Measurements from ENCODE around the gene PDE12.

The PDE12 gene, protein sequence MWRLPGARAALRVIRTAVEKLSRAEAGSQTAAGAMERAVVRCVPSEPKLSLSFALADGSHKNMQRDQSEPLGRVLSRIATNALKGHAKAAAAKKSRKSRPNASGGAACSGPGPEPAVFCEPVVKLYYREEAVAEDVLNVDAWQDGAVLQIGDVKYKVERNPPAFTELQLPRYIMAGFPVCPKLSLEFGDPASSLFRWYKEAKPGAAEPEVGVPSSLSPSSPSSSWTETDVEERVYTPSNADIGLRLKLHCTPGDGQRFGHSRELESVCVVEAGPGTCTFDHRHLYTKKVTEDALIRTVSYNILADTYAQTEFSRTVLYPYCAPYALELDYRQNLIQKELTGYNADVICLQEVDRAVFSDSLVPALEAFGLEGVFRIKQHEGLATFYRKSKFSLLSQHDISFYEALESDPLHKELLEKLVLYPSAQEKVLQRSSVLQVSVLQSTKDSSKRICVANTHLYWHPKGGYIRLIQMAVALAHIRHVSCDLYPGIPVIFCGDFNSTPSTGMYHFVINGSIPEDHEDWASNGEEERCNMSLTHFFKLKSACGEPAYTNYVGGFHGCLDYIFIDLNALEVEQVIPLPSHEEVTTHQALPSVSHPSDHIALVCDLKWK

DNA sequence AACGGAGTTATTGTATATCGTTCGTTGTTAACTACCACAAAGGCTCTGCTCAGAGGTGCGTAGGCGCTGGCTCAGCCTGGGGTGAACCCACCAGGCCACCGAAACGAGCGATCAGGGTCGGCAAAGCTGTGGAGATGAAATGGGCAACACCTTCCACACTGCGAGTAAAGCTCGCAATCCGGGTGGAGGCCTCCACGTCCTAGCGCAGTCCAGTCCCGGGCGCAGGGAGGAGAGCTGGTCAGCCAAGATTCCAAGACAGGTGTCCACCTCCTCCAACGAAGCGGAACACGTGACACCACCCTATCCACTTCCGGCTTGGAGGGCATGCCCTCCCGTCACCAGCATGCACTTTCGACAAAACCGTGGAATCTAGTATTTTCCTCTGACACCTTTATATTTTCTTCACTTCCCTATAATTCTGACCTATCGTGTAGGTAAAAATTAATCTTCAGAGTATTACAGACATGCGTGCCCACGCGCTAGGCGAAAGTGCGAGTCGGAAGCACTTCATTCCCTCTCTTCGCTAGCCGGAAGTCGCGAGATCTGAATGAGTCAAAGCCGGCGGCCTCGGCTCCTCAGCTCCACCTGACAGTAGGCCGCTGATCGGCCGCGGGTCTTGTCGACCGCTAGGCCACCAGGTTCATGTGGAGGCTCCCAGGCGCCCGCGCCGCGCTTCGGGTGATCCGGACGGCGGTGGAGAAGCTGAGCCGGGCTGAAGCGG, at the start of gene PDE12:
PDE12 (plus strand) TSS at position 537 of the 721 bp plus-strand sequence; CDS start at position 643, 106 bp downstream.
- peak; percentile 84 for DNase-seq (ENCODE audit: low spot score)

DNA sequence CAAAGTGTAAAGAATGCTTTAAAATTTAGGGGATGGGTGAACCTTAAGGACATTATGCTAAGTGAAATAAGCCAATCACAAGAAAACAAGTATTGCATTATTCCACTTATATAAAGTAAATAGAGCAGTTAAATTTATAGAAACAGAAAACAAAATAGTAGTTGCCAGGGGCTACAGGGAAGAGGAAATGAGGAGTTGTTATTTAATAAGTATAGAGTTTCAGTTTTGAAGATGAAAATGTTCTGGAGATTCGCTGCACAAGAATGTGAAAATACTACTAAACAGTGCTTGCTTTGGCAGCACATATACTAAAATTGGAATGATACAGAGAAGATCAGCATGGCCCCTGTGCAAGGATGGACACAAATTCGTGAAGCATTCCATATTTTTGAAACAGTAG, 43.9 kb upstream of the PDE12 start:
- no peak for DNase-seq (ENCODE audit: low spot score)

DNA sequence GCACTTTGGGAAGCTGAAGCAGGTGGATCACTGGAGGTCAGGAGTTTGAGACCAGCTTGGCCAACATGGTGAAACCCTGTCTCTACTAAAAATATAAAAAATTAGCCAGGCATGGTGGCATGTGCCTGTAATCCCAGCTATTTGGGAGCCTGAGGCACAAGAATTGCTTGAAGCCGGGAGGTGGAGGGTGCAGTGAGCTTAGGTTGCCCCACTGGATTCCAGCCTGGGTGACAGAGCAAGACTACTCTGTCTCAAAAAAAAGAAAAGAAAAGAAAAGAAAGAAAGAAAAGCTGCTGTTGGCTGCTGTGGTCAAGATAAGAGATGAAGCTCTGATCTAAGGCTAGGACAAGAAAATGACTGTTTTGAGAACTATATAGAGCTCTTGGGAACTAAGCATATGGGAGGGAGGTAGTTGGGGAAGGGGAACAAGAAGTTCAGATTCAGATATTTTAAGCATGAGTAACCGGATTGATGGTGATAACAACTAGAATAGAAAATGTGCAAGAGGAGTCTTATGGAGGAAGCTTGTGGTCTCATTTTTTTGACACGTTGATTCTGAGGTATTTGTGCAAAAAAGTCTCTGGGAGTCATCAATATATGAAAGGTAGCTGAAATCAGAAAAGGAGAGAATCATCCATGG, 37.7 kb upstream of the PDE12 start:
- no peak for DNase-seq (ENCODE audit: low spot score)

DNA sequence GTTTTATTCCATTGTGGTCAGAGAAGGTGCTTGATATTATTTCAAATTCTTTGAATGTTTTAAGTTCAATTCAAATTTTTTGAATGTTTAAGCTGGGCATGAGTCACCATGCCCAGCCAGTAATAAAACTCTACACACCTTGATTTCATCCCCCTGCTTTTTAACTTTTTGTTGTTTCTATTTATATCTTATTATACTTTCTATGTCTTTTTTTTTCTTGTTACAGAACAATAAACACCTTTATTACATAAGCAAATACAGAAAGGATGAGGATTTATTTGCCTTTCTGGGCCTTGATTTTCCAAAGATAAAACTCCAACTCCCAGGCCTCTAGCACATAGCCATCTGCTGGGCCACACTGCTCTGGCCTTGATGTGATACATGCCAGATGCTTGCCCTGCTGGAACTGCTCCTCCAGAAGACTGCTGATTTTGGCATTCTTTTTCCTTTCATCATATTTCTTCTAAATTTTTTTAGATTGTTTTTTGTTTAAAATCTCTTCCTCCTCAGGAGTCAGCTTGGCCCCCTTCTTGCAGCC, 25.9 kb upstream of the PDE12 start:
- DNase-seq (ENCODE audit: low spot score): no peak

DNA sequence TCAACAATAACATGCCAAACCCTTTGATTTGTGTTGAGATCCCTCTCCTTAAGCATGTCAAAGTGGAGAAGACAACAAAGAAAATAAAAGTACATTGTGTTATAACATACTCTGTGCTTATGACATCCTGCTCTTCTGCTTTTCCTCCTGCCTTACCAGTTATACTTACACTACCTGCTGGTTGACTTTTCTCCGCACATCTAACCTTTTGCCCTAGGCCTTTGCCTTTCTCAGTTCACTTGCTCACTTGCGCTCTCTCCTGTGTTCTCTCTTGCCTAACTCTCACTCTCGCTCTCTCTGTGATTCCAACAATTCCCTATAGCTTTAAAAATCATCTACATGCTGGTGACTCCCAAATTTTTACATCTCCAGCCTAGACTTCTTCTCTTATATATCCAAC, 17.6 kb upstream of the PDE12 start:
- no peak for DNase-seq (ENCODE audit: low spot score)

DNA sequence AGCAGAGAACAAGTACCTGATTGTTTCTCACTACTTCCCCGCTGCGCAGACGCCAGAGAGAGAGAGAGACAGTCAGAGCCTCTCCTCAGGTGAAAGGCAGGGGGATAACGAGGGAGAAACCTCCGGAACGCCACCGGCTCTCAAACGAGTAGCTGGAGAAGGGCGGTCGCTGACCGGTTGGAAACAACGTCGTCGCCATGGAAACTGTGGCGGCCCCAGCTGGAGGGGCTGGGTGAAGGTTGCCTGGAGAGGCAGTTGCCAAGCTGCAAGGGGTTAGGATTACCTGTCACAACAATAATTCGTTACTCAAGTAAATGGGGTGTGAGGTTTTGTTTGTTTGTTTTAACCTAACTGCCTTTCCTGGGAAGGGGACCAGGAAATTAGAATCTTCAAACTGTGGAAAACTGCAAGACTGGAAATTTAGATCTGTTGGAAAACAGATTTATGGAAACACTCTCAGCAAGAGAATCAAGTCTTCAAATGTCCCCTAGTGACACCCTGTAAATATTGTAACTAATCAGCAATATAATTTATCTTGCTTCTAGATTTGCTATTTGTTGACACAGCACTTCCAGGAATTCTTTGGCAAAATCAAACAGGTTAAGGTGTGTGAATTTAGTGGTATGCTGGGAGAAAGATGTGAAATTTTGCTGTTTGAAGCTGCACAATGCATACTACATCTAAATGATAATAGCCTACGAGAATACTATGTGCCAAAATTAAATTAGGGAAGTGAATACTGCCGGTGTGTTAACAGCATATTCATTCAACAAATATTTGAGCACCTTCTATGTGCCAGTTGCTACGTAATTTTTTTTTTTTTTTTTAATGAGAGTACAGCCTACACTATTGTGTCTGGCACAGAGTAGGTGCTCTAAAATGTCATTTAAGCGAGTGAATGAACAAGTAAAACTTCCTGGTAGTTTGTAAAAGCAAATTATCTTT, 11.6 kb upstream of the PDE12 start, which contains the start of gene DNAH12:
DNAH12 (minus strand) TSS at position 164 of the 945 bp plus-strand sequence. CDS start 1,474 bp downstream, outside the sequence.
- no peak for DNase-seq (ENCODE audit: low spot score)

DNA sequence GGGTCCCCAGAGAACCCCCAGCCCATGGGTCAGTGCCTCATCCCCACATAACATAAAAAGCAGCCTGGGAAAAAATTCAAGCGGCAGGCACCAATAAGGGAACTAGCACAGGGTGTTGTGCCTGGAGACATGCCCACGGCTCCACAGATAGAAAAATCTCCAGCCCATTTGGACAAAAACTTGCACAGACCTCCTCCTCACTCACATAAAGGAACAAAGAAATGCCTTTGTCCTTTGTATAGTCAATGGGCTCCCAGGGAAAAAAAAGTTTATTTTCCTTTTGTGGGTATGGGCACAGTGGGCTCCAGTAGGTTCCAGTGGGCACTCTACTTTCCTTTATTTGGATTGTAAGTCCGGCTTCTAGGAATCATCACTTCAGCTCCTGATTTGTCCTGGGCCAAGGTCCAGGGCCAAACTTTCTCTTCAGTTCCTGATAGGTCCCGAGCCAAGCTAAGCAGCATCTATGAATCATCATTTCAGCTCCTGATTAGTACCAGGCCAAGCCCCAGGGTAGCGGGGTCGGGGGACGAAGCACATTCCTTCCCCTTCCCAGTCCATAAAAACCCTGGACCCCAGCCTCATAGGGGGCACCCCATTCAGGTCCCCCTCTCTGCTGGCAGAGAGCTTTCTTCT, 10.3 kb upstream of the PDE12 start:
- DNase-seq (ENCODE audit: low spot score): no peak

DNA sequence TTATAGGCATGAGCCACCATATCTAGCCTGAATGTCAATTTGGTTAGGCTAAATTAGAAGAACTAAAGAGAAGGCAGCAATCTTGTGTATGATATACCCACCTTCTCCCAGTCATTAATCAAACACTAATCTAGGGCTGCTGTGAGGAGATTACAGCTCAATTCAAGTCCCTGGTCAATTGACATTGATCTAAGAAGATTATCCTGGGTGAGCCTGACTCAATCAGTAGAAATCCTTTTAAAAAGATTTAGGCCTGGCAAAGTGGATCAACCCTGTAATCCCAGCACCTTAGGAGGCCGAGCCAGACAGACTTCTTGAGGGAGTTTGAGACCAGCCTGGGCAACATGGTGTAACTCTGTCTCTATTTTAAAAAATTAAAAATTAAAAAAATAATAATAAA, 9.5 kb upstream of the PDE12 start:
- no peak for DNase-seq (ENCODE audit: low spot score)

DNA sequence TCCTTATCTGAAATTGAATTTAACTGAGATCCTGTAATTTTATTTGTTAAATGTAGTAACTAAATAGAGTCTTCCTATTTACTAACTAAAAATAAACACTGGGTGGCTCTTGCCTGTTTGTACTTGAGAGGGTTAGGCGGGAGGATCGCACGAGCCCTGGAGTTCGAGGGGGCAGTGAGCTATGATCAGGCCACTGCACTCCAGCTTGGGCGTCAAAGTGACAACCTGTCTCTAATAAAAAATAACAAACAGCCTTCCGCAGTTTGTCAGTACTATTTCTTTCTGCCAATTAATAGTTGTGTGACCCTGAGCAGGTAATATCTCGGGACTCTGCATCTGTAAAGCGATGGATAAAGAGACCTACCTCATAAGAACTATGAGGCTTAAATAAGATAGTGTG, 768 bp upstream of the PDE12 start:
- DNase-seq (ENCODE audit: low spot score): no peak

DNA sequence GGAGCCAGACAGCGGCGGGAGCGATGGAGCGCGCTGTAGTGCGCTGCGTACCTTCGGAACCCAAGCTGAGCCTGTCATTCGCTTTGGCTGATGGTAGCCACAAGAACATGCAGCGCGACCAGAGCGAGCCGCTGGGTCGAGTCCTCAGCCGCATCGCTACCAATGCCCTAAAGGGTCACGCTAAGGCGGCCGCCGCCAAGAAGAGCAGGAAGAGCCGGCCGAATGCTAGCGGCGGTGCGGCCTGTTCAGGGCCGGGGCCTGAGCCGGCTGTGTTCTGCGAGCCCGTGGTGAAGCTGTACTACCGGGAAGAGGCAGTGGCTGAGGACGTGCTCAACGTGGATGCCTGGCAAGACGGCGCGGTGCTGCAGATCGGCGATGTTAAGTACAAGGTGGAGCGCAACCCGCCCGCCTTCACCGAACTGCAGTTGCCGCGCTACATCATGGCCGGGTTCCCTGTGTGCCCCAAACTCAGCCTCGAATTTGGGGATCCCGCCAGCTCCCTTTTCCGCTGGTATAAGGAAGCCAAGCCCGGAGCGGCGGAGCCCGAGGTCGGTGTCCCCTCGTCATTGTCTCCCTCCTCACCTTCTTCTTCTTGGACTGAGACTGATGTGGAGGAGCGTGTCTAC, 498 bp downstream of the PDE12 start:
- DNase-seq (ENCODE audit: low spot score): peak; percentile 19

DNA sequence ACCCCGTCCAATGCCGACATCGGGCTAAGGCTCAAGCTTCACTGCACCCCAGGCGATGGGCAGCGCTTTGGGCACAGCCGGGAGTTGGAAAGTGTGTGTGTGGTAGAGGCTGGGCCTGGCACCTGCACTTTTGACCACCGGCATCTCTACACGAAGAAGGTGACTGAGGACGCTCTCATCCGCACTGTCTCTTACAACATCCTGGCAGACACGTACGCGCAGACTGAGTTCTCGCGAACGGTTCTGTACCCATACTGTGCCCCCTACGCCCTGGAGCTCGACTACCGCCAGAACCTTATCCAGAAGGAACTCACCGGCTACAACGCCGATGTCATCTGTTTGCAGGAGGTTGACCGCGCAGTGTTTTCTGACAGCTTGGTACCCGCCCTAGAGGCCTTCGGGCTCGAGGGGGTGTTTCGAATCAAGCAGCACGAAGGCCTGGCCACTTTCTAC, 1.0 kb downstream of the PDE12 start:
- DNase-seq (ENCODE audit: low spot score): peak; percentile 30

DNA sequence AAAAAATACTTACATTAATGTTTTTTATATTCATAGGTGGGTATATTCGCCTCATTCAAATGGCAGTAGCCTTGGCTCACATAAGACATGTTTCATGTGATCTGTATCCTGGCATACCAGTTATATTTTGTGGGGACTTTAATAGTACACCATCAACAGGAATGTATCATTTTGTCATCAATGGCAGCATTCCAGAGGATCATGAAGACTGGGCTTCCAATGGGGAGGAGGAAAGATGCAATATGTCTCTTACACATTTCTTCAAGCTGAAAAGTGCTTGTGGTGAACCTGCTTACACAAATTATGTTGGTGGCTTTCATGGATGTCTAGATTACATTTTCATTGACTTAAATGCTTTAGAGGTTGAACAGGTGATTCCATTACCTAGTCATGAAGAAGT, 3.5 kb downstream of the PDE12 start:
- DNase-seq (ENCODE audit: low spot score): no peak

DNA sequence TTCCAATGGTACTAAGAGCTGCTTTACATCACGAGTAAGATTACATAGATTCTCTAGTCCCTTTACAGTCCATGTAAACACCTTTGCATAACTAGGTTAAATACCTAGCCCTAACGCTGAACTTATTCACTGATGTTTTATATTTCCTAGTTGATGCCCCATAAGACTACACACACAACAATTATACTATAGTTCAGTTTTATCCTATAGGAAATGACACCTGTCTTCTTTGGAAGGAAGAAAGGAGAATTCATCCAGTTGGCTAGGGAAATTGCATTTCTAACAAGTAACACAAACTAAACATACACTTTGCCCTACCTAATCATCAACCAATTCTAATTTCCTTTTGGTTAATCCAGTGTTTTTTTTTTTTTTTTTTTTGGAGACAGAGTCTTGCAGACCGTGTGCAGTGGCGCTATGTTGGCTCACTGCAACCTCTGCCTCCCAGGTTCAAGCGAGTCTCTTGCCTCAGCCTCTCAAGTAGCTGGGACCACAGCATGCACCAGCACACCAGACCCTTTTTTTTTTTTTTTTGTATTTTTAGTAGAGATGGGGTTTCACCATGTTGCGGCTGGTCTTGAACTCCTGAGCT, 13.9 kb downstream of the PDE12 start:
- DNase-seq (ENCODE audit: low spot score): no peak

DNA sequence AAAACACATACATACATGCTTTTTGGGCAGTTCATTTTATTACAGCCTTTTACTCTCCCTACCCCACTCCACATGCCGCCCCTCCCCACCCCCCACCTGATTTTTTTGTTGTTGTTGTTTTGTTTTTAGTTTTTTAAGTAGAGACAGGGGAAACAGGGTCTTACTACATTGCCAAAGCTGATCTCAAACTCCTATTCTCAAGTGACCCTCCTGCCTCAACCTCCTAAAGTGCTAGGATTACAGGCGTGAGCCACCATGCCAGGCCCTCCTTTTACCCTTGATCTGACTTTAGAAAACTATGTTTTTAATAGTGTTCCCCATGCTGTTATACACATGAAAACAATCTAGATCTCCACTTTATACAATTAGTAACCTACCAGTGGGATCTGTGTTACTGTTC, 14.8 kb downstream of the PDE12 start:
- no peak for DNase-seq (ENCODE audit: low spot score)

DNA sequence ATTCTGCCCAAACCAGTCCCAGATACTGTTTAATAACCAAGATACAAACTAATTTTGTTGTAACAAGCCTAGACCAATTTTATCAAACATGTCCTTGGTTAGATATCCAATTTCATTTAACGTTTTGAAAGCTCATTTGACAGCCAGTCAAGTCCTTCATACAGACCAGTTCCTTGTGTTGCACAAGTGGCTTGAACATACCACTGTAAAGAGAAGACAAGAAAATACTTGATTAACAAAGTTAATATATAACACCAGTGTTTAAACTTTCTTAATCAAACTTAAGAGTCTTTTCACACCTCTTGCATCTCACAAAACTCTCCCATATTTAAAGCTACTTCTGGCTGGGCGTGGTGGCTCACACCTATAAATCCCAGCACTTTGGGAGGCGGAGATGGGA, 16.0 kb downstream of the PDE12 start:
- DNase-seq (ENCODE audit: low spot score): no peak

DNA sequence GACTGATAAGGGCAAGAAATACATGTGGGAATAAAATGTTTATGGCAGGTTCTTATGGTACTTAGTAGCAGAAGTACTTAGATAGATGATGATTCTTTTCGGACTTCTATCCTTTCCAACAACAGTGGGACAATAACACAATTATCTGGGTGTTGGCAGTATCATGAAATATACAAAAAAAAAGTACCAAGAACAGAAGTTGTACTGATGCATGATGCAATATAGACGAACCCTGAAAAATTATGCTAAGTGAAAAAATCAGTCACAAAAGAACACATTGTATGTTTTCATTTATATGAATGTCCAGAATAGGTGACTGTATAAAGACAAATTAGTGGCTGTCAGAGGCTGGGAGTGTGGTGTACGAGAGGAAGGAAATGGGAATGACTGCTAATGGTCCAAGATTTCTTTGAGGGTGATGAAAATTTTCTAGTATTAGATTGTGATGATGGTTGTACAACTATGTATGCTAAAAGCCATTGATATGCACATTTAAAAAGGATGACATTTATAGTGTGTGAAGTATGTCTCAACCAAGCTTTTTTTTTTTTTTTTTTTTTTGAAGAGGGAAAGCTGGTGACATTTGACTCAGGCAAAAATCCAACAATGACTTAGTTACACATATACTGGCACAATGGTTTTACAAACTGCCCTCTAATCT, 20.0 kb downstream of the PDE12 start:
- no peak for DNase-seq (ENCODE audit: low spot score)

DNA sequence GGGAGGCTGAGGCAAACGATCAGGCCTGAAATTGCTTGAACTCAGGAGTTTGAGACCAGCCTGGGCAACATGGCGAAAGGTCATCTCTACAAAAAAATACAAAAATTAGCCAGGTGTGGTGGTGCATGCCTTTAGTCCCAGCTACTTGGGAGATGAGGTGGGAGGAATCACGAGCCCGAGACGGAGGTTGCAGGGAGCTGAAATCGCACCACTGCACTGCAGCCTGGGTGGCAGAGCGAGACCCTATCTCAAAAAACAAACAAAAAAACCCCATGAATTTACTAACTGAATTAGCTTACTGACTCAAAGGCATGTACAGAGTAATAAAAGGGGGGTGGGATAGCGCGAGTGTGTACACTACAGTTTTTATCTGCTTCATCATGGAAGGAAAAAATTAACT, 21.7 kb downstream of the PDE12 start:
- no peak for DNase-seq (ENCODE audit: low spot score)

DNA sequence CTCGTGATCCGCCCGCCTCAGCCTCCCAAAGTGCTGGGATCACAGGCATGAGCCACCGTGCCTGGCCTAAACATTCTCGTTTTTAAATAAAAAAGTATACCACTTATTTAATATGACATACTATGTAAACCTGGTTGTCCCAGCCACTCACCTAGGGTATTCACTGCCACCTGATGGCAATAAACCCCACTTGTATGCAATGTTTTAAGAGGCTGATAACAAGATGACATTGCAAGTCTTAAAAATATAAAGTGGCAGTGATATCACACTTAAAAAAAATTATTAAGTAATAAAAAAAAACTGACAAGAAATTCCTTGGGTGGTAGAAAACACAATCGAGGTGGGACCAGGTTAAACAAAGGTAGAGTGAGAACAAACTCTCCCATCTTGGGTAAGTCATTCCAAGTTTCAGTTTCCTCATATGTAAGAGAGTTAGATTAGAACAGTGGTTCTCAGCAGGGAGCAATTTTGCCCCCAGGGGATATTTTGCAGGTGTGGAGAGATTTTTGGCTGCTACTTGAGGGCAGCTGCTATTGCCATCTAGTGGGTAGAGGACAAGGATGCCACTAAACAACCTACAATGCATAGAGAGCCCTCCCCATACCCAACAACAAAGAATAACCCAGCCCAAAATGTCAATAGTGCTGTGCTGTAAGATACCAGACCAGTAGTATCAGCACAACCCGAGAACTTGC, 26.5 kb downstream of the PDE12 start:
- DNase-seq (ENCODE audit: low spot score): peak; percentile 9

Measured in CD4-positive, alpha-beta T cell treated with Interleukin-15 for 4 hours (primary cell).